ENCODE results near the gene ZNF215. TPM values are rescaled to one million over a fixed set of nuclear protein-coding genes. Genes with fewer than 3 reads are reported as not detected.

Gene ZNF215
- polyA plus RNA-seq, 1 of the 3 experiments (the other 2 are of a cell fraction): 0.15 TPM

- Histone ChIP-seq H3K36me3 (replicated peaks in 1 of 2; ENCODE audit: control insufficient read depth in 1 of 2, insufficient read depth in 2 of 2, low read length in 1 of 2) (no peaks in the 10 kb centered on the region), H3K4me2 (no peak overlapping the region), H3K9ac (no peak overlapping the region), H4K20me1 (ENCODE audit: insufficient read depth) (no peaks in the 10 kb centered on the region), H2AFZ (ENCODE audit: low read depth) (no peak overlapping the region), H3K9me3 (no peaks in the 10 kb centered on the region), H3K27me3 (ENCODE audit: insufficient read depth) (no peaks in the 10 kb centered on the region), H3F3A (replicated peaks; ENCODE audit: insufficient read depth) (no peaks in the 10 kb centered on the region), H3K9me2 (no peaks in the 10 kb centered on the region), H3K27ac (ENCODE audit: low read depth in 2 of 2, low read length in 1 of 2) (no peak overlapping the region), H3K79me2 (ENCODE audit: insufficient read depth) (no peaks in the 10 kb centered on the region), H3K4me1 (ENCODE audit: control insufficient read depth in 1 of 2, insufficient read depth in 2 of 2, low read depth in 1 of 2, low read length in 1 of 2) (no peaks in the 10 kb centered on the region), H3K4me3 (ENCODE audit: low read depth in 2 of 2, low read length in 1 of 2) (no peak overlapping the region)
- POLR2A ChIA-PET: no interaction called here
- TF ChIP-seq TAF1 (IDR thresholded peaks at IDR 0.05; ENCODE audit: borderline replicate concordance, low read depth, low read length): no peak
- no peak for TF ChIP-seq SIN3A (IDR thresholded peaks at IDR 0.05; ENCODE audit: borderline replicate concordance, low read depth, low read length)
- CTCF ChIA-PET: no interaction called here
- DNase-seq: no peak
Measured at GRCh38 chr11:6894097-6894496, 32.1 kb upstream of the ZNF215 start.

- Histone ChIP-seq H3K4me2 (no peak overlapping the region), H2AFZ (ENCODE audit: low read depth) (no peak overlapping the region), H3K9me3 (no peaks in the 10 kb centered on the region), H3K4me3 (ENCODE audit: low read depth in 2 of 2, low read length in 1 of 2) (no peak overlapping the region), H3K4me1 (ENCODE audit: control insufficient read depth in 1 of 2, insufficient read depth in 2 of 2, low read depth in 1 of 2, low read length in 1 of 2) (no peaks in the 10 kb centered on the region), H3K79me2 (ENCODE audit: insufficient read depth) (no peaks in the 10 kb centered on the region), H3K9ac (no peak overlapping the region), H3K36me3 (replicated peaks in 1 of 2; ENCODE audit: control insufficient read depth in 1 of 2, insufficient read depth in 2 of 2, low read length in 1 of 2) (no peaks in the 10 kb centered on the region), H3K9me2 (no peaks in the 10 kb centered on the region), H3K27ac (ENCODE audit: low read depth in 2 of 2, low read length in 1 of 2) (no peak overlapping the region), H3F3A (replicated peaks; ENCODE audit: insufficient read depth) (no peaks in the 10 kb centered on the region), H4K20me1 (ENCODE audit: insufficient read depth) (no peaks in the 10 kb centered on the region), H3K27me3 (ENCODE audit: insufficient read depth) (no peaks in the 10 kb centered on the region)
- CTCF ChIA-PET: no interaction called here
- TF ChIP-seq POLR2AphosphoS5 (IDR thresholded peaks at IDR 0.05; ENCODE audit: low read depth, low read length): no peak
- TF ChIP-seq USF1 (IDR thresholded peaks at IDR 0.05; ENCODE audit: borderline replicate concordance, low read depth): no peak
- no peak for TF ChIP-seq TAF1 (IDR thresholded peaks at IDR 0.05; ENCODE audit: borderline replicate concordance, low read depth, low read length)
- no peak for TF ChIP-seq SMC3 (IDR thresholded peaks at IDR 0.05; ENCODE audit: low read depth, low read length)
- TF ChIP-seq ZBTB33 (IDR thresholded peaks at IDR 0.05; ENCODE audit: borderline replicate concordance, low read depth): no peak
- no peak for TF ChIP-seq REST (IDR thresholded peaks at IDR 0.05; ENCODE audit: low read depth, low read length)
- POLR2A ChIA-PET: no interaction called here
- no peak for DNase-seq
Measured at GRCh38 chr11:6895010-6895409, 31.2 kb upstream of the ZNF215 start.

All from SK-N-SH (cell line).